Measurements from ENCODE around the gene DYRK1A.

DYRK1A gene

GRCh38 chr21:37437376-37438080 is 71.0 kb downstream of the DYRK1A start:
- no peak for TF ChIP-seq POLR2A (IDR thresholded peaks at IDR 0.05; ENCODE audit: extremely low read depth, insufficient read length)
- H3K4me3 ChIP-seq (ENCODE audit: low read depth, low read length): no peak overlapping the region
- DNase-seq (ENCODE audit: low read depth): no peak

GRCh38 chr21:37443683-37444082 is 77.1 kb downstream of the DYRK1A start:
- DNase-seq (ENCODE audit: low read depth): no peak
- H3K4me3 ChIP-seq (ENCODE audit: low read depth, low read length): no peak overlapping the region
- TF ChIP-seq MAX (IDR thresholded peaks at IDR 0.05; ENCODE audit: low read depth, low read length) (no peak), POLR2A (IDR thresholded peaks at IDR 0.05; ENCODE audit: extremely low read depth, insufficient read length) (no peak), CTCF (IDR thresholded peaks at IDR 0.05; ENCODE audit: low read depth, low read length) (no peak), MYC (IDR thresholded peaks at IDR 0.05; ENCODE audit: low read depth, low read length) (no peak)

- no peak for TF ChIP-seq MAX (IDR thresholded peaks at IDR 0.05; ENCODE audit: low read depth, low read length)
- TF ChIP-seq CTCF (IDR thresholded peaks at IDR 0.05; ENCODE audit: low read depth, low read length): no peak
- no peak for TF ChIP-seq MYC (IDR thresholded peaks at IDR 0.05; ENCODE audit: low read depth, low read length)
- no peak for TF ChIP-seq POLR2A (IDR thresholded peaks at IDR 0.05; ENCODE audit: extremely low read depth, insufficient read length)
- DNase-seq (ENCODE audit: low read depth): no peak
- H3K4me3 ChIP-seq (ENCODE audit: low read depth, low read length): no peak overlapping the region
Measured at GRCh38 chr21:37445228-37445627, 78.7 kb downstream of the DYRK1A start.

GRCh38 chr21:37446552-37446951 is 80.0 kb downstream of the DYRK1A start:
- no peak for DNase-seq (ENCODE audit: low read depth)
- H3K4me3 ChIP-seq (ENCODE audit: low read depth, low read length): no peak overlapping the region
- TF ChIP-seq POLR2A (IDR thresholded peaks at IDR 0.05; ENCODE audit: extremely low read depth, insufficient read length): no peak
- no peak for TF ChIP-seq MAX (IDR thresholded peaks at IDR 0.05; ENCODE audit: low read depth, low read length)
- TF ChIP-seq CTCF (IDR thresholded peaks at IDR 0.05; ENCODE audit: low read depth, low read length): no peak
- TF ChIP-seq MYC (IDR thresholded peaks at IDR 0.05; ENCODE audit: low read depth, low read length): no peak

- H3K4me3 ChIP-seq (ENCODE audit: low read depth, low read length): no peak overlapping the region
- no peak for DNase-seq (ENCODE audit: low read depth)
- TF ChIP-seq CTCF (IDR thresholded peaks at IDR 0.05; ENCODE audit: low read depth, low read length) (no peak), MYC (IDR thresholded peaks at IDR 0.05; ENCODE audit: low read depth, low read length) (no peak), POLR2A (IDR thresholded peaks at IDR 0.05; ENCODE audit: extremely low read depth, insufficient read length) (no peak), MAX (IDR thresholded peaks at IDR 0.05; ENCODE audit: low read depth, low read length) (no peak)
Measured at GRCh38 chr21:37447288-37447936, 80.8 kb downstream of the DYRK1A start.

GRCh38 chr21:37449302-37449937 is 82.8 kb downstream of the DYRK1A start:
- TF ChIP-seq POLR2A (IDR thresholded peaks at IDR 0.05; ENCODE audit: extremely low read depth, insufficient read length) (no peak), MYC (IDR thresholded peaks at IDR 0.05; ENCODE audit: low read depth, low read length) (no peak), MAX (IDR thresholded peaks at IDR 0.05; ENCODE audit: low read depth, low read length) (no peak), CTCF (IDR thresholded peaks at IDR 0.05; ENCODE audit: low read depth, low read length) (no peak)
- DNase-seq (ENCODE audit: low read depth): no peak

More at GRCh38 chr21:37449302-37449937, 82.8 kb downstream of the DYRK1A start:
- no peak overlapping the region for H3K4me3 ChIP-seq (ENCODE audit: low read depth, low read length)

All from NB4 (cell line).